ENCODE data around the gene MUTYH. TPM values are rescaled to one million over a fixed set of nuclear protein-coding genes. Genes with fewer than 3 reads are reported as not detected.
"Not testable (repeated sequence)": the region's sequence is repeated elsewhere in the genome, so short reads cannot be mapped to it uniquely, and the experiment has no call there.

MUTYH gene
- polyA plus RNA-seq, 4 donors = 17.1 to 37.6 (median 35.8) TPM

DNA sequence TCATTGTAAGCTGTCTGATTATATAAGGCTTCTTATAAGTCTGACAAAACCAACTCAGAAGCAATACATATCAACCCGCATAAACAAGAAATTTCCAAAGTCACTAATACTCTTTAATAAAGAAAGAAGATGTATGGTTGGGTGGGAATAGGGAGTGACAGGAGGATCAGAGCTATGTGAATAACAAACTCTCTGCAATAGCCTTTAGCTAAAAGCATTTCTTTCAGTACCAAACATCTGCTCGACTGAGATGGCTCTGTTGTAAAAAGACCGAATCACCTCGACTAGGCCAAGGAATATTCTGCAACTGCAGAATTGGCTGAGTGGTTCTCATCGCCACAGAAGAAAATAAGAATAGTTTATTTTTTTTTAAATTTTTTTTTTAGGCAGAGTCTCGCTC, 39.3 kb upstream of the MUTYH start:
- Histone ChIP-seq H3K4me1 (ENCODE audit: control insufficient read depth in 3 of 3, insufficient read depth in 2 of 3, low read depth in 1 of 3, low read length in 2 of 3) (no peaks in the 10 kb centered on the region), H3K4me3 (ENCODE audit: low read depth in 1 of 3, low read length in 3 of 3) (no peak overlapping the region), H3K36me3 (ENCODE audit: control insufficient read depth in 3 of 3, insufficient read depth in 2 of 3, low read depth in 1 of 3, low read length in 3 of 3) (peaks cover 0 to 5% (median 2%) of the 10 kb centered on the region in 3 donors), H3K9me3 (ENCODE audit: control insufficient read depth in 2 of 2, insufficient read depth in 1 of 2, low read depth in 1 of 2, low read length in 1 of 2) (no peaks in the 10 kb centered on the region), H3K27me3 (ENCODE audit: control insufficient read depth in 3 of 3, insufficient read depth in 3 of 3, low read length in 3 of 3) (no peaks in the 10 kb centered on the region), H3K27ac (ENCODE audit: low read depth in 1 of 3, low read length in 2 of 3) (no peak overlapping the region)
- WGBS, 3 donors = 95 to 97% (median 96%) methylated on average over 6 of the region's 6 CpGs
- DNase-seq (no peak), FAIRE-seq (no peak)

DNA sequence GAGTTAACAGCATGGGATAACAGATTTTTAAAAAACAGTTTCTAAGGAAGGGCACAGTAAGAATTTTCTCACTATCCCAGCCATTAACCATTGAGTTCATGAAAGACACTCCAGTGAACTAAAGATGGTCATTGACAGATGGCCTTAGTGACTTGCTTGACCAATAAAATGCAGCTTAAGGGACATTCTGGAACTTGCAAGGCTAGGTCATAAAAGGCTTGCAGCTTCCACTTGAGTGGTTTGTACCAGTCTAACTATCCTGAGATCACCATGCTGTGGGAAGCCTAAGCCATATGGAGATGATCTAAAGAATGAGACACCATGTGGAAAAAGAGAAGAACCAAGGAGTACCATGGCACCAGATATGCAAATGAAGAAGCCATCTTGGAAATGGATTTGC, 37.9 kb upstream of the MUTYH start:
- H3K4me1 ChIP-seq (ENCODE audit: control insufficient read depth in 3 of 3, insufficient read depth in 2 of 3, low read depth in 1 of 3, low read length in 2 of 3) = no peaks in the 10 kb centered on the region
- H3K27ac ChIP-seq (ENCODE audit: low read depth in 1 of 3, low read length in 2 of 3) = no peak overlapping the region
- no peaks in the 10 kb centered on the region for H3K27me3 ChIP-seq (ENCODE audit: control insufficient read depth in 3 of 3, insufficient read depth in 3 of 3, low read length in 3 of 3)
- no peak for FAIRE-seq
- DNase-seq = no peak
- H3K36me3 ChIP-seq (ENCODE audit: control insufficient read depth in 3 of 3, insufficient read depth in 2 of 3, low read depth in 1 of 3, low read length in 3 of 3) = peaks cover 0 to 5% (median 0%) of the 10 kb centered on the region in 3 donors
- H3K9me3 ChIP-seq (ENCODE audit: control insufficient read depth in 2 of 2, insufficient read depth in 1 of 2, low read depth in 1 of 2, low read length in 1 of 2) = no peaks in the 10 kb centered on the region
- no peak overlapping the region for H3K4me3 ChIP-seq (ENCODE audit: low read depth in 1 of 3, low read length in 3 of 3)

DNA sequence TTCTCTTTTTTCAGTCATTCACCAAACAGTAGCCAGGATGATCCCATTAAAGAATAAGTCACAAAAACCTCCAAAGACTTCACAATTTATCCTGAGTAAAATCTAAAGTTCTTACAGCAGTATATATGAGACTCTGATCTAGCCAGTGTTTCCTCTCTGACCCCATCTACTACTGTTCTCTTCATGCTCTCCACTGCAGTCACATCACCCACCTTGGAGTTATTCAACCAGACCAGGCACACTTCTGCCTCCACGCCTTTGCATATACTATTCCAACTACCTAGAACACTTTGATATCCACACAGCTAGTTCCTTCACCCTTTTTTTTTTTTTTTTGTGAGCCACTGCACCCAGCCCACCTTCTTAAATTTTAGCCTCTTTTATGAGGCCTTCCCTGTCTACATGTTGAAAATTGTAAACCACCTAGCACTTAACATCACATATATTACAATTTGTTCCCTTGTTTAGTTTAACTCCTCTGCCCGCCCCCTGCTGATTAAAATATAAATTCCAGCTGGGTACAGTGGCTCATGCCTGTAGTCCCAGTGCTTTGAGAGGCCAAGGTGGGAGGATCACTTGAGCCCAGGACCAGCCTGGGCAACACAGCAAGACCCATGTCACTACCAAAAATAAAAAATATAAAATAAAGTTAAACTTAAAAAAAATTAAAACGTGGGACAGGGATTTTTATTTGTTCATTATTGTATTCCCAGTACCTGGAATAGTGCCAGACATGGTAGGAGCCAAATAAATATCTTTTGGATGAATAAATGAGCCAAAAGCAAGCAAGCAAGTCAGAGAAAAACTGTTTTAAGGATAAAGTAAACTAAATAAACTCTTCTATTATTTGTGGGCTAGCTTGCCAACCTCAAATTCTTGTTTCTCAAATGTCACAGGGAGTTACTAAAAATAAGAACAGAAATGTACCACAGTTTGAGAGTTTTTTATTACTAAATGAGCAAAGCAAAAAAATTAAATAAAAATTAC, 35.2 kb upstream of the MUTYH start:
- DNase-seq (no peak), FAIRE-seq (no peak)
- Histone ChIP-seq H3K27me3 (ENCODE audit: control insufficient read depth in 3 of 3, insufficient read depth in 3 of 3, low read length in 3 of 3) (no peaks in the 10 kb centered on the region), H3K4me1 (ENCODE audit: control insufficient read depth in 3 of 3, insufficient read depth in 2 of 3, low read depth in 1 of 3, low read length in 2 of 3) (no peaks in the 10 kb centered on the region), H3K27ac (ENCODE audit: low read depth in 1 of 3, low read length in 2 of 3) (no peak overlapping the region), H3K9me3 (ENCODE audit: control insufficient read depth in 2 of 2, insufficient read depth in 1 of 2, low read depth in 1 of 2, low read length in 1 of 2) (no peaks in the 10 kb centered on the region), H3K36me3 (ENCODE audit: control insufficient read depth in 3 of 3, insufficient read depth in 2 of 3, low read depth in 1 of 3, low read length in 3 of 3) (peaks cover 0 to 3% (median 0%) of the 10 kb centered on the region in 3 donors), H3K4me3 (ENCODE audit: low read depth in 1 of 3, low read length in 3 of 3) (no peak overlapping the region)
- 57 to 68% (median 58%) methylated on average over 3 of the region's 3 CpGs for WGBS, 3 donors

DNA sequence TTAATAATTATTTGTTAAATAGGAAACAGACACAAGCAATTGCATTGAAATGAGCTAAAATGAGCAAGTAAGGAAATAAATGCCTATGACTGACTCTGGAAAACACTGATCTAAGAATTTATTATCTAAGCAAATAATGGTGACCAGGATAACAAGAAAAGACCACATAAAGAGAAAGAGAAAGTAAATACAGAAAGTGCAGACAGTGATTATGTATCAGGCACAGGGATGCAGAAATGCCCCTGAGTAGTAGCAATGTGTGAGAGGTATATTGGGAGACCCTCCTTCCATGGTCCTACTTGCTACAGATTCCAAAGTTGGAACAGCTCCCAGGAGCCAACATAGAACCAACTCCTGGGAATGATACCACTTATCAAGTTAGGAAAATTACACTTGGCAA, 33.3 kb upstream of the MUTYH start:
- no peak for DNase-seq
- Histone ChIP-seq H3K4me1 (ENCODE audit: control insufficient read depth in 3 of 3, insufficient read depth in 2 of 3, low read depth in 1 of 3, low read length in 2 of 3) (no peaks in the 10 kb centered on the region), H3K9me3 (ENCODE audit: control insufficient read depth in 2 of 2, insufficient read depth in 1 of 2, low read depth in 1 of 2, low read length in 1 of 2) (no peaks in the 10 kb centered on the region), H3K4me3 (ENCODE audit: low read depth in 1 of 3, low read length in 3 of 3) (no peak overlapping the region), H3K27ac (ENCODE audit: low read depth in 1 of 3, low read length in 2 of 3) (no peak overlapping the region), H3K27me3 (ENCODE audit: control insufficient read depth in 3 of 3, insufficient read depth in 3 of 3, low read length in 3 of 3) (no peaks in the 10 kb centered on the region), H3K36me3 (ENCODE audit: control insufficient read depth in 3 of 3, insufficient read depth in 2 of 3, low read depth in 1 of 3, low read length in 3 of 3) (peaks cover 0 to 2% (median 0%) of the 10 kb centered on the region in 3 donors)
- no peak for FAIRE-seq

DNA sequence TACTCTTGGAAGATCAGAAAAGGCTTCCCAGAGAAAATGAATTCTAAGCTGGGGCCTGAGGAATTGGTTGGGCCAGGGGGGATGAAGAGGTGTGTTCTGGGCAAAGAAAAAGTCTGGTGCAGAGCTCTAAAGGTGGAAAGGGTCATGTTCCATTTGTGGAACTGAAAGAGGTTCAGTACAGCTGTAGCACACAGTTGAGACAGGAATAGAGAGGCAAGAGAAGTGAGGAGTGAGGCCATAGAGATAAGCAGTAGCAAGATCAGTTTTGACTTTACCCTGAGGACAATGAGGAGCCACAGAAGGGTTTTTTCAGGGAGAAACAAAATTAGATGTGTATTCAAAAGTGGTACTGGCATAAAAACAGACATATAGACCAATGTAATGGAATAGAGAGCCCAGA, 30.3 kb upstream of the MUTYH start:
- H3K27me3 ChIP-seq (ENCODE audit: control insufficient read depth in 3 of 3, insufficient read depth in 3 of 3, low read length in 3 of 3) = no peaks in the 10 kb centered on the region
- H3K9me3 ChIP-seq (ENCODE audit: control insufficient read depth in 2 of 2, insufficient read depth in 1 of 2, low read depth in 1 of 2, low read length in 1 of 2) = no peaks in the 10 kb centered on the region
- no peak for DNase-seq
- no peaks in the 10 kb centered on the region for H3K4me1 ChIP-seq (ENCODE audit: control insufficient read depth in 3 of 3, insufficient read depth in 2 of 3, low read depth in 1 of 3, low read length in 2 of 3)
- no peak overlapping the region for H3K27ac ChIP-seq (ENCODE audit: low read depth in 1 of 3, low read length in 2 of 3)
- H3K36me3 ChIP-seq (ENCODE audit: control insufficient read depth in 3 of 3, insufficient read depth in 2 of 3, low read depth in 1 of 3, low read length in 3 of 3) = peaks cover 0 to 2% (median 0%) of the 10 kb centered on the region in 3 donors
- H3K4me3 ChIP-seq (ENCODE audit: low read depth in 1 of 3, low read length in 3 of 3) = no peak overlapping the region
- no peak for FAIRE-seq

DNA sequence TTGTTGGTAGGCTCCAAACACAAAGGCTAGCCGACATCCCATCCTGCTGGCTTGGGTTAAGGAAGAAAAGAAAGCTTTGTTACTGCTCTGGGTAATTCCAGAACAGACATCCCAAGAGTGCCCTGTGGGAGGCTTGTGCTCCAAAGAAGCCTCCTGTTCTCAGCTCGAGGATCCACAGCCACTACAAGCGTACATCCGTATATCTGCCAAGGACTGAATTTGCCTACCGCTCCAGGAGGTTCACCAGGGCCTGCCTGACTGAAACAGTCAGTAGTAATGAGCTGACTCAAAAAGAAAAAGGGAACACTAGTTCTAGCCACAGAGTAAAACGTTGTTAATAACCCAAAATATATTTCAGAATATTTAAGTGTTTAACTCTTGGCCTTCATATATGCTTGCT, 24.8 kb upstream of the MUTYH start:
- no peak for FAIRE-seq

DNA sequence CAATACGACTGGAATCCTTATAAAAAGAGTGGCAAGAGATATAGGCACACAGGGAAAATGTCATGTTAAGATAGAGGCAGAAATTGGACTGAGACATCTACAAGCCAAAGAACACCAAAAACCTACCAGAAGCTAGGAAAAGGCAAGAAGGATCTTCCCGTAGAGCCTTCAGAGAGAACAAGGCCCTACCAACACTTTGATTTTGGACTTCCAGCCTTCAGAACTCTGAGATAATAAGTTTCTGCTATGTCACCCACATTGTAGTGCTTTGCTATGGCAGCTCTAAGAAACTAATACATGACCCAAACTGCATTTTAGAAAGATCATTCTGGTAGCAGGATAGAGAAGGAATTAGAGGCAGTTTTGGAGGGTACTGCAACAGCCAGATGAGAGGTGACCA, 24.1 kb upstream of the MUTYH start:
- DNase-seq = no peak
- Histone ChIP-seq H3K36me3 (ENCODE audit: control insufficient read depth in 3 of 3, insufficient read depth in 2 of 3, low read depth in 1 of 3, low read length in 3 of 3) (peaks cover 0 to 2% (median 0%) of the 10 kb centered on the region in 3 donors), H3K27ac (ENCODE audit: low read depth in 1 of 3, low read length in 2 of 3) (no peak overlapping the region), H3K4me1 (ENCODE audit: control insufficient read depth in 3 of 3, insufficient read depth in 2 of 3, low read depth in 1 of 3, low read length in 2 of 3) (peaks cover 0 to 4% (median 0%) of the 10 kb centered on the region in 3 donors), H3K9me3 (ENCODE audit: control insufficient read depth in 2 of 2, insufficient read depth in 1 of 2, low read depth in 1 of 2, low read length in 1 of 2) (no peaks in the 10 kb centered on the region), H3K4me3 (ENCODE audit: low read depth in 1 of 3, low read length in 3 of 3) (no peak overlapping the region), H3K27me3 (ENCODE audit: control insufficient read depth in 3 of 3, insufficient read depth in 3 of 3, low read length in 3 of 3) (no peaks in the 10 kb centered on the region)
- no peak for FAIRE-seq
- 91 to 93% (median 92%) methylated on average over 2 of the region's 2 CpGs for WGBS, 3 donors

More for the DNA sequence above, 24.8 kb upstream of the MUTYH start:
- Histone ChIP-seq H3K27ac (ENCODE audit: low read depth in 1 of 3, low read length in 2 of 3) (no peak overlapping the region), H3K4me1 (ENCODE audit: control insufficient read depth in 3 of 3, insufficient read depth in 2 of 3, low read depth in 1 of 3, low read length in 2 of 3) (peaks cover 0 to 1% (median 0%) of the 10 kb centered on the region in 3 donors), H3K4me3 (ENCODE audit: low read depth in 1 of 3, low read length in 3 of 3) (no peak overlapping the region), H3K36me3 (ENCODE audit: control insufficient read depth in 3 of 3, insufficient read depth in 2 of 3, low read depth in 1 of 3, low read length in 3 of 3) (peaks cover 0 to 2% (median 0%) of the 10 kb centered on the region in 3 donors), H3K9me3 (ENCODE audit: control insufficient read depth in 2 of 2, insufficient read depth in 1 of 2, low read depth in 1 of 2, low read length in 1 of 2) (no peaks in the 10 kb centered on the region), H3K27me3 (ENCODE audit: control insufficient read depth in 3 of 3, insufficient read depth in 3 of 3, low read length in 3 of 3) (no peaks in the 10 kb centered on the region)
- 86 to 98% (median 89%) methylated on average over 6 of the region's 6 CpGs for WGBS, 3 donors
- DNase-seq = no peak

DNA sequence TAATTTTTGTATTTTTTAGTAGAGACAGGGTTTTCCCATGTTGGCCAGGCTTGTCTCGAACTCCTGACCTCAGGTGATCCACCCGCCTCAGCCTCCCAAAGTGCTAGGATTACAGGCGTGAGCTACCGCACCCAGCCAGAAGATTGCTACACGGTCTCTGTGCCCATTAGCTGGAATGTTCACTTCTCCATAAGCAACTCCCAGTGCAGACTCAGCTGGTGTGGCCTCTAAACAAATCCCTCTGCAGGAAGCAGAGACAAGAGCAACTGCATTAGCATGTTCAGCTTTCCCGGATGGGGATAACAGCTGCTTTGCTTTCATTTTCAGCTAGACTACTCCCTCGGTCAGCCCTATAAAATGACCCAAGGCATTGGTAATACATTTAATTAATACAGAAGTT, 20.7 kb upstream of the MUTYH start:
- H3K27ac ChIP-seq (ENCODE audit: low read depth in 1 of 3, low read length in 2 of 3) = peak overlapping the region in 2 of 3 donors; percentile 35 to 67
- not testable (repeated sequence) for H3K4me3 ChIP-seq (ENCODE audit: low read depth in 1 of 3, low read length in 3 of 3)

More for the DNA sequence above, 20.7 kb upstream of the MUTYH start:
- DNase-seq = peak; percentile 50 to 85
- FAIRE-seq; H3K36me3 ChIP-seq (ENCODE audit: control insufficient read depth in 3 of 3, insufficient read depth in 2 of 3, low read depth in 1 of 3, low read length in 3 of 3); H3K9me3 ChIP-seq (ENCODE audit: control insufficient read depth in 2 of 2, insufficient read depth in 1 of 2, low read depth in 1 of 2, low read length in 1 of 2); H3K27me3 ChIP-seq (ENCODE audit: control insufficient read depth in 3 of 3, insufficient read depth in 3 of 3, low read length in 3 of 3); H3K4me1 ChIP-seq (ENCODE audit: control insufficient read depth in 3 of 3, insufficient read depth in 2 of 3, low read depth in 1 of 3, low read length in 2 of 3): not testable (repeated sequence)
- 14 to 35% (median 31%) methylated on average over 7 of the region's 7 CpGs for WGBS, 3 donors

All from small intestine (tissue), 7 donors.